Activated T-cell treated with anti-CD3 and anti-CD28 coated beads, Interleukin-2, amount 50 U/mL, for 72 hours (primary cell): Measurements from ENCODE around the gene EXOC3L1. TPM values are rescaled to one million over a fixed set of nuclear protein-coding genes. Genes with fewer than 3 reads are reported as not detected.
A peak's percentile ranks its signal among the peaks of the same experiment; 100 is the strongest.

Source experiments
- ATAC-seq, 2 donors: fragments of 150-1000 bp; cut with Tn5 transposase; replicated peaks in 1 of 2; 2 replicates each; pipeline ENCODE4 v1.10.0; 2021; ENCODE audit warnings: moderate library complexity in 2 of 2, mild to moderate bottlenecking in 1 of 2
- DNase-seq, 2 donors: peaks; one replicate each; pipeline ENCODE4 v3.0.0; 2021 to 2022; ENCODE audit warnings: mixed read lengths in 1 of 2
- H3K27ac Mint-ChIP-seq: one replicate; pipeline ENCODE4 v1.8.0; 2022; ENCODE audit warnings: mild to moderate bottlenecking, moderate library complexity, mixed read lengths
- H3K27me3 Mint-ChIP-seq: one replicate; pipeline ENCODE4 v1.8.0; 2022; ENCODE audit warnings: low read depth, mixed read lengths
- H3K36me3 Mint-ChIP-seq, 2 donors: one replicate each; pipeline ENCODE4 v1.8.0; 2022; ENCODE audit warnings: mixed read lengths in 2 of 2, mild to moderate bottlenecking in 1 of 2; ENCODE audit not compliant: insufficient read depth in 2 of 2
- H3K4me1 Mint-ChIP-seq: one replicate; pipeline ENCODE4 v1.8.0; 2022; ENCODE audit warnings: low read depth, mixed read lengths
- H3K4me3 Mint-ChIP-seq, 2 donors: one replicate each; pipeline ENCODE4 v1.8.0; 2022; ENCODE audit warnings: mild to moderate bottlenecking in 2 of 2, mixed read lengths in 2 of 2, moderate library complexity in 2 of 2
- H3K9me3 Mint-ChIP-seq, 2 donors: one replicate each; pipeline ENCODE4 v1.8.0; 2022; ENCODE audit warnings: mixed read lengths in 2 of 2
- total RNA-seq, 2 donors: library from RNA; stranded (reverse); gene quantifications; one replicate each; pipeline ENCODE4 v1.2.3, GENCODE V29; 2022

The EXOC3L1 gene
- total RNA-seq, 2 donors from 2014 or later, result not detected

- H3K9me3 Mint-ChIP-seq, result no peaks in the 10 kb centered on the region
- ATAC-seq, result no peak
These were observed 38.3 kb upstream of the EXOC3L1 start for GRCh38 chr16:67228034-67228785.

DNA sequence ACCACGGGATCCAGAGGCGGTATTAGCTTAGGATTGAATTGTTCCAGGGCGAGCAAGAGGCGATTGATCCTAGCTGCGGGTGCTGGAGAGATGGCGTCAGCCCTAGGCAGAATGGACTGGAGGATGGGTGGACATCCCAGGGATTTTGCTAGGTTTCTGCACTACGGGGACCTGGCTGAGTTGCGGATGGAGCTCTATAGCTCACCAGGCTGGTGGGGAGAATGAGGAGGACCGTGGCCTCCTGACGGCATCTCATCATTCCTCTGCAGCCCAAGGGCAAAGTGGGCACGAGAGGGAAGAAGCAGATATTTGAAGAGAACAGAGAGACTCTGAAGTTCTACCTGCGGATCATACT lies 37.6 kb upstream of the EXOC3L1 start:
- H3K27me3 Mint-ChIP-seq, result no peaks in the 10 kb centered on the region
- peaks cover 5 to 12% of the 10 kb centered on the region in 2 donors for H3K36me3 Mint-ChIP-seq
- no peaks in the 10 kb centered on the region for H3K9me3 Mint-ChIP-seq
- peaks cover 46% of the 10 kb centered on the region for H3K4me1 Mint-ChIP-seq
- H3K27ac Mint-ChIP-seq, result peak overlapping the region; percentile 85
- DNase-seq, result no peak
- peak overlapping the region; percentile 89 to 98 for H3K4me3 Mint-ChIP-seq
- ATAC-seq, result no peak

More at GRCh38 chr16:67228034-67228785, 38.3 kb upstream of the EXOC3L1 start:
- no peak for DNase-seq
- H3K36me3 Mint-ChIP-seq, result peaks cover 6 to 13% of the 10 kb centered on the region in 2 donors
- H3K4me1 Mint-ChIP-seq, result peaks cover 46% of the 10 kb centered on the region
- no peaks in the 10 kb centered on the region for H3K27me3 Mint-ChIP-seq
- H3K4me3 Mint-ChIP-seq, result peak overlapping the region; percentile 89 to 98
- H3K27ac Mint-ChIP-seq, result no peak overlapping the region

DNA sequence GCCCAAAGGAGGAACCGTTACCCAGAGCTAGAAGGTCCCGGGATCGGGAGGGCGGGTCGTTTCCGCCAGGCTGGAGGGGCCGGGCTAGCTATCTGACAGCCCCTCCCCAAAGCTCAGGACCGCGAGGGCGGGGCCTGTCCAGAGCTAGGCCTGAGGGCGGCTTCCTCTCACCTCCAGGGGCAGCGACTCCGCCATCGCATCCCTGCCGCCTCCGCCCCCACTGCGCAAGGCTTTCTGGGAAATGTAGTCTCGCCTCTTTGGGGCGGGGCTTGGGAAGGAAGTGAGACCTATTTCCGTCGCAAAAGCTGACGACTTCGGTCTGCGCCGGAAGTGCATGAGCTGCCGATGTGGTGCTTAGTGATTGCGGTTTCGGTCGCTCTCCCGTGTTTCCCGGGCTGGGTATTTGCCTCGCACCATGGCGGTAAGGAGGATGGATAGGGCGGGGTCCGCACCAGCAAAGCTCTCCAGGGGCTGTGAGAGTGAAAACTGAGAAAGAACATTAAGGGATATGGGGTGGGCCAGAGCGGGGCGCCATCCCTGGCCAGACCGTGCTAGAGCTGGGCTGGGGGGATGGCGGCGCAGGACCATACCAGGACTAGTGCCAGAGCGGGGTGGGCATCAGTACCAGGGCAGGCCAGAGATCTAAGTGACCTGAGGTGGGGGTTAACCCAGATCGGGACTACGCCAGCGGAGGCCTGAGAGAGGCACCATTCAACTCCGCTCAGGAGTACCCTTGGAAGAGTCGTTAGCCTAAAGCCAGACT lies 37.0 kb upstream of the EXOC3L1 start, which contains the start of gene TMEM208:
Gene TMEM208 (plus strand): TSS at position 327 of the 763 bp plus-strand sequence. CDS start 89 bp downstream, at position 416.
- Mint-ChIP-seq H3K9me3 (no peaks in the 10 kb centered on the region), H3K27ac (peak within 1 kb of the TSS; percentile 85), H3K36me3 (peaks cover 5 to 7% of the 10 kb centered on the region in 2 donors), H3K4me3 (peak within 1 kb of the TSS; percentile 89 to 98), H3K27me3 (no peaks in the 10 kb centered on the region), H3K4me1 (peaks cover 46% of the 10 kb centered on the region)
- peak; percentile 98 for ATAC-seq
- DNase-seq, result peak; percentile 99

DNA sequence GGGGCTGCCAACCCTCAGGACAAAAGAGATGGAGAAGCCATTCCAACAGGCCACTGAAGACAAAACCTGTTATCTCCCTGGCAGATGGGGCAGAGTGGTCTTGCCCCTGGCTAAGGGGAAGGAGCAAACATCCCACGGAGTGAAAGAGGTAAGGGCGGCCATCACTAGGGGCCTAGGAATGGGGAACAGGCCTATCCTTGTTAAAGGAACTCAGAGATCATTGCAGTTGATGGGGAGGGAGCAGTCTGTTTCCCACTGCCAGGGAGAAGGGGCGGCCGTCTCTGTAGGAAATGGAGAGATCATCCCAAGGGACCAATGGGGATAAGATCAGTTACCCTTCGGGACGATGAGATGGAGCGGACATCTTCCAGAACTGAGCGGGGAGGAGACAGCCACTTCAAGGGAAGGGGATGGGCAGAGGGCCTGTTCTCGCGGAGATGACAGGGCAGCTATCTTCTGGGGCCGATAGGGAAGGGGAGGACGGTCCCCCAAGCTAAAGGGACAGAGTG lies 36.4 kb upstream of the EXOC3L1 start:
- H3K27ac Mint-ChIP-seq, result peak overlapping the region; percentile 85
- DNase-seq, result no peak
- peak overlapping the region; percentile 89 to 98 for H3K4me3 Mint-ChIP-seq
- ATAC-seq, result no peak
- no peaks in the 10 kb centered on the region for H3K9me3 Mint-ChIP-seq
- H3K27me3 Mint-ChIP-seq, result no peaks in the 10 kb centered on the region
- peaks cover 46% of the 10 kb centered on the region for H3K4me1 Mint-ChIP-seq
- H3K36me3 Mint-ChIP-seq, result peaks cover 5 to 6% of the 10 kb centered on the region in 2 donors

- peaks cover 2 to 5% of the 10 kb centered on the region in 2 donors for H3K36me3 Mint-ChIP-seq
- no peaks in the 10 kb centered on the region for H3K27me3 Mint-ChIP-seq
- ATAC-seq (no peak), DNase-seq (no peak)
- H3K4me3 Mint-ChIP-seq, result no peak overlapping the region
- peak overlapping the region; percentile 20 for H3K27ac Mint-ChIP-seq
- H3K9me3 Mint-ChIP-seq, result no peaks in the 10 kb centered on the region
- H3K4me1 Mint-ChIP-seq, result peaks cover 46% of the 10 kb centered on the region
These were observed 34.1 kb upstream of the EXOC3L1 start for GRCh38 chr16:67223992-67224391.

DNA sequence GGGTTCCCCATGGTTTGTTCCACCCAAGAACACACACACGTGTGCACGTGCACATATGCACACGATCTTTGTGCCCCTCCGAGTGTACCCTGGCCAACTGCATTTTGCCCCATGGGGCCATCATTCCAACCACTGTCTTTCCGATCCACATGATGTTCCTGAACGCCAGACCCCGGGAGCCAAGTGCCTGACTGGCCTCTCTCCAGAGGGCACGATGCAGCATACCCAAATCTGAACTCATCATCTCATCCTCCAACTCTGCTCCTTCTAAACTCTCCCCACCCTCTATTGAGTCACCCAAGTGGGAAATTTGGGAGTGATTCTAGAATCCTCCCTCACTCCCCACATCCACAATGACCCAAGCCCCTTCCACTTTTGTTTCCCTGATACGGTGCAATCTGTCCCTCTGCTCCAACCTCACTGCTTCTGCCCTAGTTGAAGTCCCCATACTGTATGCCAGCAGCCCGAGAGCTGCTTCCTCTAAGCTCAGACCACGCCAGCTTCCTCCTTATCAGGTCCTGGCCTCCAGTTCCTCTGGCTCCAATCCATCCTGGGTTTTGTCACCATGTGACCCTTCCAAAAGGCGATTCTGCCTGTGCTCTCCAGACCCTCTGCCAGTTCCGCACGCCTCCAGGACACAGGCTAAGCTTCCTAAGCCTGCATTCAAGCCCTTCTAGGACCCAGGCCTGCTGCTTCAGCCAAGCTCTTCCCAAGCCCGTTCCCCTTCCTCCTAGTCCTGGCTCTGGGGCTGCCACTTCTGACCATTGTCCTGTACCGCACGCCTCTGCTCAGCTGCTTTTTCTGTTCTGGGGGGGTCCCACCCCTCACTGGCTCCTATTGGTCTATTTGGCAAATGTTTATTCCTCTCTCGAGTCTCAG lies 26.9 kb upstream of the EXOC3L1 start:
- Mint-ChIP-seq H3K36me3 (peaks cover 0 to 2% of the 10 kb centered on the region in 2 donors), H3K4me1 (no peaks in the 10 kb centered on the region), H3K9me3 (no peaks in the 10 kb centered on the region), H3K27ac (no peak overlapping the region), H3K27me3 (no peaks in the 10 kb centered on the region), H3K4me3 (no peak overlapping the region)
- DNase-seq, result no peak
- ATAC-seq, result no peak

- H3K36me3 Mint-ChIP-seq, result no peaks in the 10 kb centered on the region
- H3K9me3 Mint-ChIP-seq, result no peaks in the 10 kb centered on the region
- H3K27me3 Mint-ChIP-seq, result no peaks in the 10 kb centered on the region
- DNase-seq (no peak), ATAC-seq (no peak)
- H3K27ac Mint-ChIP-seq, result no peak overlapping the region
- no peak overlapping the region for H3K4me3 Mint-ChIP-seq
- H3K4me1 Mint-ChIP-seq, result no peaks in the 10 kb centered on the region
These were observed 25.8 kb upstream of the EXOC3L1 start for GRCh38 chr16:67215706-67216105.

DNA sequence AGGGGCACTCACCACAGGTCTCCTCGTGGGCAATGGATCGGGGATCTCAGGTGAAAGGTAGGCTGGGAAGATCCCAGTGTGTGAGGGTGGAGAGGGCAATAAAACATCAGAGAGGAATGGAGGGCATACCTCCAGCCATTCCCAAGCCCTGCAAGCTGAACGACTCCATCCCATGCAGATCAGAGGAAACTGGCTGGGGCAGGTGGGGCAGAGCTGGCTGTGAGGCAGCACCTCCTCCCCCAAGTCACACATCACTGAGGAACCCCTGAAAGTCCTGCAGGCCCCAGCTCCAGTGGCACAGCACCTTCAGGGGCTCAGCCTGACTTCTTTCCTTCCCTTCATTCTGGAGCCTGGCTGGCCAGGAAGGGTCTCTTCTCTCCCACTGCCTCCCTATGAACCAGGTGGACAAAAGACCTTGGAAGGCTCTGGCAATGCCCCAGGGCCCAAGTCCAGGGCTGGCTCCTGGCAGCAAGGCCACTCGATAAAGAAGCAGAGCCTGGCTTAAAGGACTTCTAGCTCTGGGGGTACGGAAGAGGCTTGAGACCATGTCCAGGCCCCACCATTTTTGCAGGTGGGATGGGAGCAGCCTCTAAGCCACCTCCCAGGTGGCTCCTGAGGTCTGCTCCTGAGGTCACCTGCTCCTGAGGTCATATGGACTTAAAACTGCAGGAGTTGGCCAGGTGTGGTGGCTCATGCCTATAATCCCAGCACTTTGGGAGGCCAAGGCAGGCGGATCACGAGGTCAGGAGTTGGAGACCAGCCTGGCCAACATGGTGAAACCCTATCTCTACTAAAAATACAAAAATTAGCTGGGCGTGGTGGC lies 23.5 kb upstream of the EXOC3L1 start:
- no peaks in the 10 kb centered on the region for H3K36me3 Mint-ChIP-seq
- H3K9me3 Mint-ChIP-seq, result no peaks in the 10 kb centered on the region
- DNase-seq, result no peak
- no peaks in the 10 kb centered on the region for H3K4me1 Mint-ChIP-seq
- no peak for ATAC-seq
- no peaks in the 10 kb centered on the region for H3K27me3 Mint-ChIP-seq
- no peak overlapping the region for H3K4me3 Mint-ChIP-seq
- no peak overlapping the region for H3K27ac Mint-ChIP-seq

DNA sequence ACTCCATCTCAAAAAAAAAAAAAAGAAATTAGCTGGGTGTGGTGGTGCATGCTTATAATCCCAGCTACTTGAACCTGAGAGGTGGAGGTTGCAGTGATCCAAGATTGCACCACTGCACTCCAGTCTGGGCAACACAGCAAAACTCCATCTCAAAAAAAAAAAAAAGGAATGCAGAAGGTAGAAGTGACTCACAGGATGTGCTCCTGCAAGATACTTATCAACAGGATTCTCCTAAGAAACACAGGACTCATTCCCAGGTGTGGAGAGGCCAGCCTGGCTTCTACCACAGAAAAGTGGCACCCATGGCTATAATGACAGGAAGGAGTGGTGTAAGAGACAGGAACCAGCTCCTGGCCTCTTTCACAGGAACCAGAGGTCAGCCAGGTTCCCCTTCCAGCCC lies 22.8 kb upstream of the EXOC3L1 start:
- H3K36me3 Mint-ChIP-seq, result no peaks in the 10 kb centered on the region
- ATAC-seq (no peak), DNase-seq (no peak)
- no peaks in the 10 kb centered on the region for H3K9me3 Mint-ChIP-seq
- H3K4me3 Mint-ChIP-seq, result no peak overlapping the region
- no peak overlapping the region for H3K27ac Mint-ChIP-seq
- no peaks in the 10 kb centered on the region for H3K4me1 Mint-ChIP-seq
- no peaks in the 10 kb centered on the region for H3K27me3 Mint-ChIP-seq

GRCh38 chr16:67211674-67212073 lies 21.7 kb upstream of the EXOC3L1 start:
- Mint-ChIP-seq H3K27me3 (no peaks in the 10 kb centered on the region), H3K9me3 (no peaks in the 10 kb centered on the region), H3K27ac (no peak overlapping the region), H3K4me1 (no peaks in the 10 kb centered on the region), H3K36me3 (no peaks in the 10 kb centered on the region), H3K4me3 (no peak overlapping the region)
- no peak for ATAC-seq
- DNase-seq, result no peak

GRCh38 chr16:67210069-67210937 lies 20.4 kb upstream of the EXOC3L1 start:
- no peak overlapping the region for H3K27ac Mint-ChIP-seq
- H3K36me3 Mint-ChIP-seq, result no peaks in the 10 kb centered on the region
- no peak overlapping the region for H3K4me3 Mint-ChIP-seq
- ATAC-seq (no peak), DNase-seq (no peak)
- H3K9me3 Mint-ChIP-seq, result no peaks in the 10 kb centered on the region
- no peaks in the 10 kb centered on the region for H3K27me3 Mint-ChIP-seq
- H3K4me1 Mint-ChIP-seq, result no peaks in the 10 kb centered on the region
